GM23338 (cell line): ENCODE data around the gene LMOD3. TPM values are rescaled to one million over a fixed set of nuclear protein-coding genes. Genes with fewer than 3 reads are reported as not detected.

Experiments used
- ATAC-seq: fragments of 200-7000 bp; cut with Tn5 transposase; 3 replicates; pipeline ENCODE4 v1.9.1; 2020
- DNase-seq: peaks from one replicate; pipeline ENCODE4 v3.0.0-alpha.2; 2015; ENCODE audit warnings: low spot score
- H2AFZ ChIP-seq: fragments of 200-600 bp; sonication (generic); 2 replicates; pipeline ENCODE4 v1.8.0; 2016; ENCODE audit warnings: antibody characterized with exemption, mild to moderate bottlenecking, moderate library complexity
- H3F3A ChIP-seq: fragments of 200-600 bp; sonication (generic); replicated peaks from 2 replicates; pipeline ENCODE4 v1.8.0; 2017; ENCODE audit warnings: antibody characterized with exemption, mixed run types, low read depth
- H3K27ac ChIP-seq: fragments of 200-600 bp; sonication (generic); 2 replicates; pipeline ENCODE4 v1.6.1; 2016; ENCODE audit warnings: low read depth
- H3K27me3 ChIP-seq: fragments of 200-600 bp; sonication (generic); 2 replicates; pipeline ENCODE4 v1.8.0; 2016; ENCODE audit warnings: mild to moderate bottlenecking, mixed run types, moderate library complexity; ENCODE audit not compliant: insufficient read depth
- H3K36me3 ChIP-seq: fragments of 200-600 bp; sonication (generic); 2 replicates; pipeline ENCODE4 v1.8.0; 2016; ENCODE audit warnings: mild to moderate bottlenecking; ENCODE audit not compliant: insufficient read depth
- H3K4me1 ChIP-seq: fragments of 200-600 bp; sonication (generic); 2 replicates; pipeline ENCODE4 v1.8.0; 2016; ENCODE audit warnings: mild to moderate bottlenecking, moderate library complexity; ENCODE audit not compliant: insufficient read depth
- H3K4me2 ChIP-seq: fragments of 200-600 bp; sonication (generic); 2 replicates; pipeline ENCODE4 v1.7.1; 2017; ENCODE audit warnings: mixed run types
- H3K4me3 ChIP-seq: fragments of 200-600 bp; sonication (generic); 2 replicates; pipeline ENCODE4 v1.6.1; 2016; ENCODE audit warnings: mixed run types
- H3K79me2 ChIP-seq: fragments of 200-600 bp; sonication (generic); replicated peaks from 2 replicates; pipeline ENCODE4 v1.8.0; 2017; ENCODE audit warnings: mild to moderate bottlenecking; ENCODE audit not compliant: insufficient read depth
- H3K9me2 ChIP-seq: fragments of 200-600 bp; sonication (generic); 2 replicates; pipeline ENCODE4 v1.8.0; 2017; ENCODE audit not compliant: insufficient read depth
- H4K20me1 ChIP-seq: fragments of 200-600 bp; sonication (generic); replicated peaks from 2 replicates; pipeline ENCODE4 v1.8.0; 2017; ENCODE audit warnings: mild to moderate bottlenecking; ENCODE audit not compliant: insufficient read depth
- H3K27ac Mint-ChIP-seq: 2 replicates; pipeline ENCODE4 v1.8.0; 2020; ENCODE audit warnings: inconsistent platforms, mild to moderate bottlenecking, moderate library complexity, mixed read lengths
- H3K27me3 Mint-ChIP-seq: 3 replicates; pipeline ENCODE4 v1.8.0; 2022; ENCODE audit warnings: low read depth, mild to moderate bottlenecking, moderate library complexity, mixed read lengths, inconsistent platforms; ENCODE audit not compliant: insufficient read depth, poor library complexity
- H3K36me3 Mint-ChIP-seq: 3 replicates; pipeline ENCODE4 v1.8.0; 2021; ENCODE audit warnings: low read depth, mild to moderate bottlenecking, inconsistent platforms, moderate library complexity, mixed read lengths
- H3K4me1 Mint-ChIP-seq: 3 replicates; pipeline ENCODE4 v1.8.0; 2020; ENCODE audit warnings: mild to moderate bottlenecking, inconsistent platforms, mixed read lengths
- H3K4me3 Mint-ChIP-seq: 3 replicates; pipeline ENCODE4 v1.8.0; 2021; ENCODE audit warnings: moderate library complexity, mild to moderate bottlenecking, inconsistent platforms, mixed read lengths
- H3K9me3 Mint-ChIP-seq: 3 replicates; pipeline ENCODE4 v1.8.0; 2020; ENCODE audit warnings: moderate library complexity, mild to moderate bottlenecking, inconsistent platforms, mixed read lengths
- CREB1 ChIP-seq: fragments of 250-450 bp; sonication (Bioruptor Pico); IDR thresholded peaks from 2 replicates; pipeline ENCODE4 v1.5.0; 2020; ENCODE audit warnings: low read depth, mild to moderate bottlenecking, moderate library complexity
- ETS1 ChIP-seq: IDR thresholded peaks from 2 replicates; pipeline ENCODE4 v1.6.1; 2016; ENCODE audit warnings: antibody characterized with exemption
- EZH2 ChIP-seq: fragments of 200-600 bp; sonication (generic); IDR thresholded peaks from one replicate; pipeline ENCODE4 v1.8.0; 2017; ENCODE audit warnings: antibody characterized with exemption, mild to moderate bottlenecking, low read depth; ENCODE audit not compliant: unreplicated experiment
- NANOG ChIP-seq: IDR thresholded peaks from 2 replicates; pipeline ENCODE4 v1.6.1; 2016; ENCODE audit warnings: antibody characterized with exemption, borderline replicate concordance
- POLR2AphosphoS5 ChIP-seq: IDR thresholded peaks from 2 replicates; pipeline ENCODE4 v1.6.1; 2016; ENCODE audit warnings: antibody characterized with exemption, low read depth
- REST ChIP-seq: IDR thresholded peaks from one replicate; pipeline ENCODE4 v1.6.1; 2018; ENCODE audit warnings: antibody characterized with exemption; ENCODE audit not compliant: unreplicated experiment
- STAT1 ChIP-seq: IDR thresholded peaks from one replicate; pipeline ENCODE4 v1.6.1; 2016; ENCODE audit warnings: antibody characterized with exemption; ENCODE audit not compliant: unreplicated experiment
- polyA plus RNA-seq: library from polyadenylated mRNA; unstranded; fragments of >200 nt; fragmentation: Nextera tagmentation; extraction: Ambion mirVana; gene quantifications from 2 replicates; pipeline ENCODE4 v1.2.1, GENCODE V29; 2016
- total RNA-seq: library from RNA; depleted of rRNA; stranded (reverse); fragments of >200 nt; shearing (Covaris generic); gene quantifications from 2 replicates; pipeline ENCODE4 v1.2.3, GENCODE V29; 2014
- TF ChIP-seq, protein P1 (sequence below): fragments of 250-450 bp; sonication (Bioruptor Pico); IDR thresholded peaks from 2 replicates; pipeline ENCODE4 v1.5.0; 2020; ENCODE audit warnings: mild to moderate bottlenecking, moderate library complexity

LMOD3 gene
- total and polyA plus RNA-seq, 2 experiments from 2014 or later: 0.06 TPM; not detected in 1

- Histone ChIP-seq H4K20me1 (no peaks in the 10 kb centered on the region), H3K79me2 (no peaks in the 10 kb centered on the region), H3K4me2 (no peak overlapping the region), H3F3A (no peaks in the 10 kb centered on the region), H3K36me3 (no peaks in the 10 kb centered on the region), H3K4me1 (peaks cover 3% of the 10 kb centered on the region; the same call in 1 of the 2 replicates), H2AFZ (no peak overlapping the region), H3K9me2 (no peaks in the 10 kb centered on the region), H3K4me3 (no peak overlapping the region), H3K27me3 (no peaks in the 10 kb centered on the region), H3K27ac (no peak overlapping the region)
- no peak overlapping the region for H3K27ac Mint-ChIP-seq
- DNase-seq (no peak), ATAC-seq (no peak)
- no peaks in the 10 kb centered on the region for H3K36me3 Mint-ChIP-seq
- H3K9me3 Mint-ChIP-seq: no peaks in the 10 kb centered on the region
- H3K4me1 Mint-ChIP-seq: peaks cover 9% of the 10 kb centered on the region; the same call in 2 of the 3 replicates
- no peaks in the 10 kb centered on the region for H3K27me3 Mint-ChIP-seq
- no peak for TF ChIP-seq CREB1 (CRISPR knock-in tag)
- no peak for TF ChIP-seq EZH2
- no peak for TF ChIP-seq ETS1
- TF ChIP-seq NANOG: no peak
- H3K4me3 Mint-ChIP-seq: no peak overlapping the region
Observed at GRCh38 chr3:69160525-69160924, 38.1 kb upstream of the LMOD3 start.

GRCh38 chr3:69160107-69160506 lies 37.7 kb upstream of the LMOD3 start:
- Histone ChIP-seq H2AFZ (no peak overlapping the region), H4K20me1 (no peaks in the 10 kb centered on the region), H3K4me2 (no peak overlapping the region), H3F3A (no peaks in the 10 kb centered on the region), H3K4me3 (no peak overlapping the region), H3K36me3 (no peaks in the 10 kb centered on the region), H3K27ac (no peak overlapping the region), H3K9me2 (no peaks in the 10 kb centered on the region), H3K79me2 (no peaks in the 10 kb centered on the region), H3K4me1 (peaks cover 3% of the 10 kb centered on the region; the same call in 1 of the 2 replicates), H3K27me3 (no peaks in the 10 kb centered on the region)
- Mint-ChIP-seq H3K27me3 (no peaks in the 10 kb centered on the region), H3K9me3 (no peaks in the 10 kb centered on the region), H3K27ac (no peak overlapping the region), H3K4me3 (no peak overlapping the region), H3K4me1 (peaks cover 9% of the 10 kb centered on the region; the same call in 2 of the 3 replicates), H3K36me3 (no peaks in the 10 kb centered on the region)
- ATAC-seq: no peak
- no peak for DNase-seq
- TF ChIP-seq POLR2AphosphoS5 (no peak), EZH2 (no peak), STAT1 (no peak), REST (no peak), ETS1 (no peak)
- TF ChIP-seq, protein P1, sequence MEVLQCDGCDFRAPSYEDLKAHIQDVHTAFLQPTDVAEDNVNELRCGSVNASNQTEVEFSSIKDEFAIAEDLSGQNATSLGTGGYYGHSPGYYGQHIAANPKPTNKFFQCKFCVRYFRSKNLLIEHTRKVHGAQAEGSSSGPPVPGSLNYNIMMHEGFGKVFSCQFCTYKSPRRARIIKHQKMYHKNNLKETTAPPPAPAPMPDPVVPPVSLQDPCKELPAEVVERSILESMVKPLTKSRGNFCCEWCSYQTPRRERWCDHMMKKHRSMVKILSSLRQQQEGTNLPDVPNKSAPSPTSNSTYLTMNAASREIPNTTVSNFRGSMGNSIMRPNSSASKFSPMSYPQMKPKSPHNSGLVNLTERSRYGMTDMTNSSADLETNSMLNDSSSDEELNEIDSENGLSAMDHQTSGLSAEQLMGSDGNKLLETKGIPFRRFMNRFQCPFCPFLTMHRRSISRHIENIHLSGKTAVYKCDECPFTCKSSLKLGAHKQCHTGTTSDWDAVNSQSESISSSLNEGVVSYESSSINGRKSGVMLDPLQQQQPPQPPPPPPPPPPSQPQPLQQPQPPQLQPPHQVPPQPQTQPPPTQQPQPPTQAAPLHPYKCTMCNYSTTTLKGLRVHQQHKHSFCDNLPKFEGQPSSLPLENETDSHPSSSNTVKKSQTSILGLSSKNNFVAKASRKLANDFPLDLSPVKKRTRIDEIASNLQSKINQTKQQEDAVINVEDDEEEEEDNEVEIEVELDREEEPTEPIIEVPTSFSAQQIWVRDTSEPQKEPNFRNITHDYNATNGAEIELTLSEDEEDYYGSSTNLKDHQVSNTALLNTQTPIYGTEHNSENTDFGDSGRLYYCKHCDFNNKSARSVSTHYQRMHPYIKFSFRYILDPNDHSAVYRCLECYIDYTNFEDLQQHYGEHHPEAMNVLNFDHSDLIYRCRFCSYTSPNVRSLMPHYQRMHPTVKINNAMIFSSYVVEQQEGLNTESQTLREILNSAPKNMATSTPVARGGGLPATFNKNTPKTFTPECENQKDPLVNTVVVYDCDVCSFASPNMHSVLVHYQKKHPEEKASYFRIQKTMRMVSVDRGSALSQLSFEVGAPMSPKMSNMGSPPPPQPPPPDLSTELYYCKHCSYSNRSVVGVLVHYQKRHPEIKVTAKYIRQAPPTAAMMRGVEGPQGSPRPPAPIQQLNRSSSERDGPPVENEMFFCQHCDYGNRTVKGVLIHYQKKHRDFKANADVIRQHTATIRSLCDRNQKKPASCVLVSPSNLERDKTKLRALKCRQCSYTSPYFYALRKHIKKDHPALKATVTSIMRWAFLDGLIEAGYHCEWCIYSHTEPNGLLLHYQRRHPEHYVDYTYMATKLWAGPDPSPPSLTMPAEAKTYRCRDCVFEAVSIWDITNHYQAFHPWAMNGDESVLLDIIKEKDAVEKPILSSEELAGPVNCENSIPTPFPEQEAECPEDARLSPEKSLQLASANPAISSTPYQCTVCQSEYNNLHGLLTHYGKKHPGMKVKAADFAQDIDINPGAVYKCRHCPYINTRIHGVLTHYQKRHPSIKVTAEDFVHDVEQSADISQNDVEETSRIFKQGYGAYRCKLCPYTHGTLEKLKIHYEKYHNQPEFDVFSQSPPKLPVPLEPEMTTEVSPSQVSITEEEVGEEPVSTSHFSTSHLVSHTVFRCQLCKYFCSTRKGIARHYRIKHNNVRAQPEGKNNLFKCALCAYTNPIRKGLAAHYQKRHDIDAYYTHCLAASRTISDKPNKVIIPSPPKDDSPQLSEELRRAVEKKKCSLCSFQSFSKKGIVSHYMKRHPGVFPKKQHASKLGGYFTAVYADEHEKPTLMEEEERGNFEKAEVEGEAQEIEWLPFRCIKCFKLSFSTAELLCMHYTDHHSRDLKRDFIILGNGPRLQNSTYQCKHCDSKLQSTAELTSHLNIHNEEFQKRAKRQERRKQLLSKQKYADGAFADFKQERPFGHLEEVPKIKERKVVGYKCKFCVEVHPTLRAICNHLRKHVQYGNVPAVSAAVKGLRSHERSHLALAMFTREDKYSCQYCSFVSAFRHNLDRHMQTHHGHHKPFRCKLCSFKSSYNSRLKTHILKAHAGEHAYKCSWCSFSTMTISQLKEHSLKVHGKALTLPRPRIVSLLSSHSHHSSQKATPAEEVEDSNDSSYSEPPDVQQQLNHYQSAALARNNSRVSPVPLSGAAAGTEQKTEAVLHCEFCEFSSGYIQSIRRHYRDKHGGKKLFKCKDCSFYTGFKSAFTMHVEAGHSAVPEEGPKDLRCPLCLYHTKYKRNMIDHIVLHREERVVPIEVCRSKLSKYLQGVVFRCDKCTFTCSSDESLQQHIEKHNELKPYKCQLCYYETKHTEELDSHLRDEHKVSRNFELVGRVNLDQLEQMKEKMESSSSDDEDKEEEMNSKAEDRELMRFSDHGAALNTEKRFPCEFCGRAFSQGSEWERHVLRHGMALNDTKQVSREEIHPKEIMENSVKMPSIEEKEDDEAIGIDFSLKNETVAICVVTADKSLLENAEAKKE (CRISPR knock-in tag): no peak
